IMR-90 (cell line): Measurements from ENCODE around the gene DACH1. TPM values are rescaled to one million over a fixed set of nuclear protein-coding genes. Genes with fewer than 3 reads are reported as not detected.

ENCODE experiments used
- ATAC-seq: fragments of 200-7000 bp; cut with Tn5 transposase; 2 replicates; pipeline ENCODE4 v1.9.1; 2020; ENCODE audit warnings: low read depth, mild to moderate bottlenecking, moderate library complexity
- BruUV-seq: library from RNA; stranded (reverse); fragments of 400-500 nt; replicated peaks from 2 replicates; lab custom pipeline; 2021; lab: Mats Ljungman, UMichigan
- CTCF ChIA-PET: fragments of 300-600 bp; formaldehyde crosslinking; extraction: SDS; loops from one replicate; lab custom pipeline; 2021; ENCODE audit warnings: antibody characterized with exemption; lab: Yijun Ruan, JAX
- POLR2A ChIA-PET: fragments of 300-600 bp; sonication (Branson Sonifier 250); formaldehyde crosslinking; loops from one replicate; lab custom pipeline; 2022; ENCODE audit warnings: antibody characterized with exemption; ENCODE audit not compliant: unreplicated experiment; lab: Charles Lee
- DNase-seq: peaks from one replicate; pipeline ENCODE4 v3.0.0; 2013
- H2AFZ ChIP-seq: replicated peaks from 2 replicates; pipeline ENCODE3; 2013; ENCODE audit warnings: low read length, mild to moderate bottlenecking; ENCODE audit not compliant: poor library complexity
- H2AK5ac ChIP-seq: 2 replicates; pipeline ENCODE4 v1.6.1; 2013; ENCODE audit warnings: low read depth, low read length, inconsistent platforms
- H2AK9ac ChIP-seq: replicated peaks from 2 replicates; pipeline ENCODE3; 2013; ENCODE audit warnings: mild to moderate bottlenecking, low read depth, low read length, moderate library complexity; ENCODE audit not compliant: poor library complexity
- H2BK120ac ChIP-seq: 2 replicates; pipeline ENCODE4 v1.6.1; 2013; ENCODE audit warnings: low read depth, low read length, inconsistent platforms
- H2BK15ac ChIP-seq: 3 replicates; pipeline ENCODE4 v1.6.1; 2013; ENCODE audit warnings: low read depth, low read length, inconsistent platforms
- H2BK20ac ChIP-seq: 2 replicates; pipeline ENCODE4 v1.6.1; 2013; ENCODE audit warnings: low read depth, mild to moderate bottlenecking, inconsistent platforms, low read length, moderate library complexity
- H2BK5ac ChIP-seq: 2 replicates; pipeline ENCODE4 v1.6.1; 2013; ENCODE audit warnings: mild to moderate bottlenecking, low read depth, low read length, inconsistent platforms; ENCODE audit not compliant: poor library complexity, severe bottlenecking
- H3K14ac ChIP-seq: replicated peaks from 2 replicates; pipeline ENCODE4 v1.6.1; 2013; ENCODE audit warnings: low read depth, low read length, inconsistent platforms
- H3K18ac ChIP-seq: 2 replicates; pipeline ENCODE4 v1.6.1; 2013; ENCODE audit warnings: low read depth, low read length, control low read depth
- H3K23ac ChIP-seq: 2 replicates; pipeline ENCODE4 v1.6.1; 2013; ENCODE audit warnings: low read depth, low read length, inconsistent platforms
- H3K27ac ChIP-seq: 2 replicates; pipeline ENCODE4 v1.5.1; 2013; ENCODE audit warnings: mild to moderate bottlenecking, control low read depth, low read length; ENCODE audit not compliant: insufficient read depth
- H3K27me3 ChIP-seq: 2 replicates; pipeline ENCODE4 v1.6.1; 2013; ENCODE audit warnings: low read length; ENCODE audit not compliant: control insufficient read depth, insufficient read depth
- H3K36me3 ChIP-seq: 2 replicates; pipeline ENCODE4 v1.6.1; 2013; ENCODE audit warnings: low read length, mixed read lengths; ENCODE audit not compliant: control insufficient read depth, insufficient read depth
- H3K4ac ChIP-seq: 2 replicates; pipeline ENCODE4 v1.6.1; 2013; ENCODE audit warnings: low read depth, low read length, inconsistent platforms
- H3K4me1 ChIP-seq: 2 replicates; pipeline ENCODE4 v1.6.1; 2013; ENCODE audit warnings: low read length, mixed read lengths; ENCODE audit not compliant: control insufficient read depth, insufficient read depth
- H3K4me2 ChIP-seq: 2 replicates; pipeline ENCODE4 v1.6.1; 2013; ENCODE audit warnings: low read depth, mild to moderate bottlenecking, control low read depth, low read length, moderate library complexity
- H3K4me3 ChIP-seq: 2 replicates; pipeline ENCODE4 v1.5.1; 2013; ENCODE audit warnings: low read depth, mild to moderate bottlenecking, control low read depth, low read length, moderate library complexity; ENCODE audit not compliant: insufficient read depth
- H3K56ac ChIP-seq: 2 replicates; pipeline ENCODE4 v1.6.1; 2013; ENCODE audit warnings: low read length, inconsistent platforms; ENCODE audit not compliant: insufficient read depth; ENCODE audit errors: extremely low read depth
- H3K79me1 ChIP-seq, 2 experiments: 2 replicates each; pipeline ENCODE4 v1.6.1; 2013; ENCODE audit warnings: low read length in 2 of 2, inconsistent platforms in 1 of 2, low read depth in 1 of 2
- H3K9ac ChIP-seq: 2 replicates; pipeline ENCODE4 v1.6.1; 2013; ENCODE audit warnings: low read depth, low read length, control low read depth
- H3K9me1 ChIP-seq: 2 replicates; pipeline ENCODE4 v1.6.1; 2013; ENCODE audit warnings: low read length, inconsistent platforms; ENCODE audit not compliant: insufficient read depth
- H3K9me3 ChIP-seq: 2 replicates; pipeline ENCODE4 v1.6.1; 2013; ENCODE audit warnings: low read length; ENCODE audit not compliant: control insufficient read depth, insufficient read depth
- H4K20me1 ChIP-seq: 2 replicates; pipeline ENCODE4 v1.6.1; 2013; ENCODE audit warnings: low read length, inconsistent platforms; ENCODE audit not compliant: insufficient read depth
- H4K5ac ChIP-seq: 2 replicates; pipeline ENCODE4 v1.6.1; 2013; ENCODE audit warnings: mild to moderate bottlenecking, low read depth, low read length, control low read depth
- H4K8ac ChIP-seq, 2 experiments: 2 replicates each; pipeline ENCODE4 v1.6.1; 2013; ENCODE audit warnings: low read depth in 2 of 2, low read length in 2 of 2, control low read depth in 1 of 2, inconsistent platforms in 1 of 2
- H4K91ac ChIP-seq: 2 replicates; pipeline ENCODE4 v1.6.1; 2013; ENCODE audit warnings: low read depth, low read length, inconsistent platforms; ENCODE audit not compliant: insufficient read depth
- BHLHE40 ChIP-seq: fragments of 150-350 bp; IDR thresholded peaks from 2 replicates; pipeline ENCODE4 v1.6.1; 2016; ENCODE audit warnings: mild to moderate bottlenecking, low read depth, low read length
- CEBPB ChIP-seq: IDR thresholded peaks from 2 replicates; pipeline ENCODE4 v1.6.1; 2012; ENCODE audit warnings: low read depth, low read length, improper control_type of control experiment
- MAFK ChIP-seq: IDR thresholded peaks from 2 replicates; pipeline ENCODE4 v1.6.1; 2012; ENCODE audit warnings: low read depth, low read length, improper control_type of control experiment
- POLR2A ChIP-seq: IDR thresholded peaks from 2 replicates; pipeline ENCODE4 v1.6.1; 2012; ENCODE audit warnings: mild to moderate bottlenecking, low read depth, low read length
- WGBS, 2 experiments: methylation state at CpG; one replicate each; pipeline versions ENCODE4 v1.1.5 to v1.1.7; 2013; ENCODE audit warnings: missing lambda C conversion rate in 2 of 2; ENCODE audit not compliant: insufficient read length in 1 of 2; ENCODE audit errors: extremely low coverage in 2 of 2; 5-methylcytosine and 5-hydroxymethylcytosine counted together
- dilution Hi-C: fragments of 300-500 bp; cut with HindIII; formaldehyde crosslinking; loops from one replicate; pipeline ENCODE4 v1.14.3; 2018; ENCODE audit warnings: low sequenced_read_pairs; ENCODE audit not compliant: unreplicated experiment
- in situ Hi-C: fragments of 300-500 bp; cut with MboI; formaldehyde crosslinking; loops from 3 replicates; pipeline ENCODE4 v1.14.3; 2019; ENCODE audit warnings: low sequenced_read_pairs, inconsistent platforms, mixed read lengths
- intact Hi-C: fragments of 100-400 bp; cut with micrococcal nuclease; formaldehyde crosslinking; loops from 2 replicates; pipeline ENCODE4 v1.10.0; 2022
- polyA plus RNA-seq, 3 experiments: library from polyadenylated mRNA; depleted of rRNA; stranded (reverse); fragments of >200 nt; gene quantifications; 2 replicates each; pipeline ENCODE4 v1.2.3, GENCODE V29; 2012; ENCODE audit warnings: low replicate concordance in 1 of 3
- total RNA-seq: library from RNA; depleted of rRNA; stranded (reverse); fragments of >200 nt; gene quantifications from 2 replicates; pipeline ENCODE4 v1.2.3, GENCODE V29; 2012

Gene DACH1
- total and polyA plus RNA-seq, 2 of the 4 experiments (the other 2 are of a cell fraction), result not detected

GRCh38 chr13:71759651-71760511 lies 107.1 kb downstream of the DACH1 start:
- Histone ChIP-seq H4K5ac (no peak overlapping the region), H3K56ac (no peak overlapping the region), H3K14ac (no peak overlapping the region), H4K8ac (no peak overlapping the region), H3K9me3 (peaks cover 2% of the 10 kb centered on the region; the same call in 1 of the 2 replicates), H2BK5ac (no peak overlapping the region), H3K4ac (no peak overlapping the region), H3K9me1 (no peaks in the 10 kb centered on the region), H3K4me3 (no peak overlapping the region), H3K36me3 (no peaks in the 10 kb centered on the region), H4K91ac (no peak overlapping the region), H3K18ac (no peak overlapping the region), H2AK5ac (no peak overlapping the region), H3K9ac (no peak overlapping the region), H3K79me1 (no peaks in the 10 kb centered on the region), H3K4me2 (no peak overlapping the region), H4K20me1 (no peaks in the 10 kb centered on the region), H3K4me1 (no peaks in the 10 kb centered on the region), H2AFZ (no peak overlapping the region), H2BK15ac (no peak overlapping the region), H3K23ac (no peak overlapping the region), H2AK9ac (no peak overlapping the region), H3K27me3 (no peaks in the 10 kb centered on the region), H3K27ac (no peak overlapping the region), H2BK120ac (no peak overlapping the region), H2BK20ac (no peak overlapping the region)
- intact Hi-C loops, result no loop called here
- TF ChIP-seq CEBPB, result no peak
- TF ChIP-seq POLR2A, result no peak
- no peak for TF ChIP-seq MAFK
- TF ChIP-seq BHLHE40, result no peak
- no peak for DNase-seq
- ChIA-PET CTCF (no interaction called here), POLR2A (no interaction called here)
- in situ Hi-C loops, result no loop called here
- WGBS, 2 experiments, result 40% methylated on average over 1 of the region's 10 CpGs; no CpG with 5 or more reads in 1 of the 2 experiments
- no peak; the same call in 1 of the 2 replicates for ATAC-seq
- BruUV-seq, result no TSS peak
- dilution Hi-C loops, result no loop called here
